Metanephros (tissue), 2 donors: ENCODE data around the gene CYP4F3. TPM values are rescaled to one million over a fixed set of nuclear protein-coding genes. Genes with fewer than 3 reads are reported as not detected.

Experiments
- small RNA-seq: library from RNA; depleted of rRNA; stranded (forward); fragments of <200 nt; gene quantifications from one replicate; pipeline ENCODE3, GENCODE V24; 2014; ENCODE audit warnings: low replicate concordance
- total RNA-seq: library from RNA; depleted of rRNA; stranded (reverse); fragments of >200 nt; gene quantifications from one replicate; pipeline ENCODE4 v1.2.3, GENCODE V29; 2014

The CYP4F3 gene
- total RNA-seq: 3.3 TPM

GRCh38 chr19:15640294-15640903 lies at the start of gene CYP4F3:
Gene CYP4F3 (plus strand): TSS chr19:15640897. CDS start chr19:15641416, 519 bp downstream.

GRCh38 chr19:15614507-15615379 lies 26.0 kb upstream of the CYP4F3 start, which contains the start of gene CYP4F8:
Gene CYP4F8 (plus strand): TSS chr19:15615218. CDS start chr19:15615617, 399 bp downstream.

GRCh38 chr19:15672580-15673175 lies 32.0 kb downstream of the CYP4F3 start, which contains the start of gene CYP4F12:
Gene CYP4F12 (plus strand): TSS chr19:15673087. CDS start chr19:15673530, 443 bp downstream.

Small RNA genes lying within 50 kb of the gene (small RNA-seq; reads per million reads assigned to genes)
- gene AD000091.1: not detected

Other genes with a start within 250 kb of the CYP4F3 start
- 114 TPM for gene AKAP8L, start 221.9 kb upstream of the CYP4F3 start, total RNA-seq
- gene WIZ, start 190.9 kb upstream of the CYP4F3 start, total RNA-seq: 41.1 TPM
- gene RASAL3, start 176.4 kb upstream of the CYP4F3 start, total RNA-seq: 1.9 TPM
- not detected for gene PGLYRP2, start 161.4 kb upstream of the CYP4F3 start, total RNA-seq
- 0.23 TPM for gene CYP4F22, start 132.4 kb upstream of the CYP4F3 start, total RNA-seq
- gene CYP4F8, start 25.7 kb upstream of the CYP4F3 start, total RNA-seq: not detected
- 4.1 TPM for gene CYP4F12, start 32.2 kb downstream of the CYP4F3 start, total RNA-seq
- gene OR10H2, start 87.1 kb downstream of the CYP4F3 start, total RNA-seq: not detected
- not detected for gene OR10H3, start 97.1 kb downstream of the CYP4F3 start, total RNA-seq
- gene OR10H5, start 146.8 kb downstream of the CYP4F3 start, total RNA-seq: not detected
- not detected for gene OR10H1, start 174.8 kb downstream of the CYP4F3 start, total RNA-seq